ENCODE results near the gene UNC50. TPM values are rescaled to one million over a fixed set of nuclear protein-coding genes. Genes with fewer than 3 reads are reported as not detected.

UNC50 gene
- total and polyA plus RNA-seq, 2 experiments from 2014 or later: 38.7 to 49.4 TPM

DNA sequence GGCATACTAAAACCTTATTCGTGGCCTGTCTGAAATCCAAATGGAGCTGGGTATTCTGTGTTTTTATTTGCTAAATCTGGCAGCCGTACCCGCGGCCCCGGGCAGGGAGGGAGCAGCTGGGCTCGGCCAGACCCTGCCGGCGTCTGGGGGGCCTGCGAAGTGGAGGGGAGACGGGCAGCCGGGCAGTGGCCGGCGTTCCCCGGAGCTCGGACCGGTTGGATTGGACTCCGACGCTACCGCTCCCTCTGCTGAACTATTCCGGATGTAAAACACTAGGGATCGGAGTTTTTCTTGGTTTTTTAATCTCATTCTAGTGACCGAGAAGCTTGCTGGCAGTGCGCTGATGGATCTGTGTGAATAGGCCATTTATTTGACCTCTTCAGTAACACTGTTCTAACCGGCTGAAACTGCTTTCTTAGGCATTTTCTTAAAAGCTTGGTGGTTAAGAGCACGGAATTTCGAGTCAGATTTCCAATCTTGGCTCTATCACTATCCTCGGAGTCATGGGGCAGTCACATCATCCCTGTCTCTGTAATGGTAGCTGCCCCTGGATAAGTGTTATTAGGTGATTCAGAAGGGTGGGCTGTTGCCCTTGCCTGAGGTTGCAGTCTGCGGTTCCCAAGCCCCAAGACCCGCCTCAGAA is 694 bp downstream of the UNC50 start:
- H3K79me2 ChIP-seq (replicated peaks; ENCODE audit: insufficient read depth): peaks cover 60% of the 10 kb centered on the region
- peaks cover 3% of the 10 kb centered on the region for H3F3A ChIP-seq (replicated peaks; ENCODE audit: low read depth)
- peaks cover 17% of the 10 kb centered on the region for H3K4me1 ChIP-seq (ENCODE audit: insufficient read depth)
- H3K36me3 ChIP-seq (ENCODE audit: insufficient read depth): peaks cover 12% of the 10 kb centered on the region; the same call in 1 of the 2 replicates
- H2AFZ ChIP-seq: peak overlapping the region; percentile 98; the same call in 1 of the 2 replicates
- peak overlapping the region; percentile 86 for H3K4me3 Mint-ChIP-seq
- H3K27me3 ChIP-seq (ENCODE audit: insufficient read depth): no peaks in the 10 kb centered on the region
- peaks cover 14% of the 10 kb centered on the region for H3K4me1 Mint-ChIP-seq
- peaks cover 34% of the 10 kb centered on the region for H3K36me3 Mint-ChIP-seq (ENCODE audit: low read depth)
- DNase-seq (ENCODE audit: low spot score): peak; percentile 41
- peaks cover 9% of the 10 kb centered on the region for H4K20me1 ChIP-seq (replicated peaks; ENCODE audit: insufficient read depth)
- no peaks in the 10 kb centered on the region for H3K9me2 ChIP-seq (ENCODE audit: insufficient read depth)
- H3K27ac ChIP-seq (ENCODE audit: low read depth): peak overlapping the region; percentile 95
- H3K27me3 Mint-ChIP-seq (ENCODE audit: insufficient read depth, low read depth, poor library complexity): peaks cover 6% of the 10 kb centered on the region
- peak overlapping the region; percentile 95 for H3K27ac Mint-ChIP-seq
- TF ChIP-seq POLR2AphosphoS5 (IDR thresholded peaks at IDR 0.05; ENCODE audit: low read depth): no peak
- no peak for TF ChIP-seq JUNB (IDR thresholded peaks at IDR 0.05; ENCODE audit: unreplicated experiment)
- no peak for TF ChIP-seq STAT1 (IDR thresholded peaks at IDR 0.05; ENCODE audit: unreplicated experiment)
- TF ChIP-seq, protein P1, sequence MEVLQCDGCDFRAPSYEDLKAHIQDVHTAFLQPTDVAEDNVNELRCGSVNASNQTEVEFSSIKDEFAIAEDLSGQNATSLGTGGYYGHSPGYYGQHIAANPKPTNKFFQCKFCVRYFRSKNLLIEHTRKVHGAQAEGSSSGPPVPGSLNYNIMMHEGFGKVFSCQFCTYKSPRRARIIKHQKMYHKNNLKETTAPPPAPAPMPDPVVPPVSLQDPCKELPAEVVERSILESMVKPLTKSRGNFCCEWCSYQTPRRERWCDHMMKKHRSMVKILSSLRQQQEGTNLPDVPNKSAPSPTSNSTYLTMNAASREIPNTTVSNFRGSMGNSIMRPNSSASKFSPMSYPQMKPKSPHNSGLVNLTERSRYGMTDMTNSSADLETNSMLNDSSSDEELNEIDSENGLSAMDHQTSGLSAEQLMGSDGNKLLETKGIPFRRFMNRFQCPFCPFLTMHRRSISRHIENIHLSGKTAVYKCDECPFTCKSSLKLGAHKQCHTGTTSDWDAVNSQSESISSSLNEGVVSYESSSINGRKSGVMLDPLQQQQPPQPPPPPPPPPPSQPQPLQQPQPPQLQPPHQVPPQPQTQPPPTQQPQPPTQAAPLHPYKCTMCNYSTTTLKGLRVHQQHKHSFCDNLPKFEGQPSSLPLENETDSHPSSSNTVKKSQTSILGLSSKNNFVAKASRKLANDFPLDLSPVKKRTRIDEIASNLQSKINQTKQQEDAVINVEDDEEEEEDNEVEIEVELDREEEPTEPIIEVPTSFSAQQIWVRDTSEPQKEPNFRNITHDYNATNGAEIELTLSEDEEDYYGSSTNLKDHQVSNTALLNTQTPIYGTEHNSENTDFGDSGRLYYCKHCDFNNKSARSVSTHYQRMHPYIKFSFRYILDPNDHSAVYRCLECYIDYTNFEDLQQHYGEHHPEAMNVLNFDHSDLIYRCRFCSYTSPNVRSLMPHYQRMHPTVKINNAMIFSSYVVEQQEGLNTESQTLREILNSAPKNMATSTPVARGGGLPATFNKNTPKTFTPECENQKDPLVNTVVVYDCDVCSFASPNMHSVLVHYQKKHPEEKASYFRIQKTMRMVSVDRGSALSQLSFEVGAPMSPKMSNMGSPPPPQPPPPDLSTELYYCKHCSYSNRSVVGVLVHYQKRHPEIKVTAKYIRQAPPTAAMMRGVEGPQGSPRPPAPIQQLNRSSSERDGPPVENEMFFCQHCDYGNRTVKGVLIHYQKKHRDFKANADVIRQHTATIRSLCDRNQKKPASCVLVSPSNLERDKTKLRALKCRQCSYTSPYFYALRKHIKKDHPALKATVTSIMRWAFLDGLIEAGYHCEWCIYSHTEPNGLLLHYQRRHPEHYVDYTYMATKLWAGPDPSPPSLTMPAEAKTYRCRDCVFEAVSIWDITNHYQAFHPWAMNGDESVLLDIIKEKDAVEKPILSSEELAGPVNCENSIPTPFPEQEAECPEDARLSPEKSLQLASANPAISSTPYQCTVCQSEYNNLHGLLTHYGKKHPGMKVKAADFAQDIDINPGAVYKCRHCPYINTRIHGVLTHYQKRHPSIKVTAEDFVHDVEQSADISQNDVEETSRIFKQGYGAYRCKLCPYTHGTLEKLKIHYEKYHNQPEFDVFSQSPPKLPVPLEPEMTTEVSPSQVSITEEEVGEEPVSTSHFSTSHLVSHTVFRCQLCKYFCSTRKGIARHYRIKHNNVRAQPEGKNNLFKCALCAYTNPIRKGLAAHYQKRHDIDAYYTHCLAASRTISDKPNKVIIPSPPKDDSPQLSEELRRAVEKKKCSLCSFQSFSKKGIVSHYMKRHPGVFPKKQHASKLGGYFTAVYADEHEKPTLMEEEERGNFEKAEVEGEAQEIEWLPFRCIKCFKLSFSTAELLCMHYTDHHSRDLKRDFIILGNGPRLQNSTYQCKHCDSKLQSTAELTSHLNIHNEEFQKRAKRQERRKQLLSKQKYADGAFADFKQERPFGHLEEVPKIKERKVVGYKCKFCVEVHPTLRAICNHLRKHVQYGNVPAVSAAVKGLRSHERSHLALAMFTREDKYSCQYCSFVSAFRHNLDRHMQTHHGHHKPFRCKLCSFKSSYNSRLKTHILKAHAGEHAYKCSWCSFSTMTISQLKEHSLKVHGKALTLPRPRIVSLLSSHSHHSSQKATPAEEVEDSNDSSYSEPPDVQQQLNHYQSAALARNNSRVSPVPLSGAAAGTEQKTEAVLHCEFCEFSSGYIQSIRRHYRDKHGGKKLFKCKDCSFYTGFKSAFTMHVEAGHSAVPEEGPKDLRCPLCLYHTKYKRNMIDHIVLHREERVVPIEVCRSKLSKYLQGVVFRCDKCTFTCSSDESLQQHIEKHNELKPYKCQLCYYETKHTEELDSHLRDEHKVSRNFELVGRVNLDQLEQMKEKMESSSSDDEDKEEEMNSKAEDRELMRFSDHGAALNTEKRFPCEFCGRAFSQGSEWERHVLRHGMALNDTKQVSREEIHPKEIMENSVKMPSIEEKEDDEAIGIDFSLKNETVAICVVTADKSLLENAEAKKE (CRISPR knock-in tag; IDR thresholded peaks at IDR 0.05): no peak
- TF ChIP-seq CREB1 (CRISPR knock-in tag; IDR thresholded peaks at IDR 0.05; ENCODE audit: low read depth): no peak
- TF ChIP-seq, protein P2, sequence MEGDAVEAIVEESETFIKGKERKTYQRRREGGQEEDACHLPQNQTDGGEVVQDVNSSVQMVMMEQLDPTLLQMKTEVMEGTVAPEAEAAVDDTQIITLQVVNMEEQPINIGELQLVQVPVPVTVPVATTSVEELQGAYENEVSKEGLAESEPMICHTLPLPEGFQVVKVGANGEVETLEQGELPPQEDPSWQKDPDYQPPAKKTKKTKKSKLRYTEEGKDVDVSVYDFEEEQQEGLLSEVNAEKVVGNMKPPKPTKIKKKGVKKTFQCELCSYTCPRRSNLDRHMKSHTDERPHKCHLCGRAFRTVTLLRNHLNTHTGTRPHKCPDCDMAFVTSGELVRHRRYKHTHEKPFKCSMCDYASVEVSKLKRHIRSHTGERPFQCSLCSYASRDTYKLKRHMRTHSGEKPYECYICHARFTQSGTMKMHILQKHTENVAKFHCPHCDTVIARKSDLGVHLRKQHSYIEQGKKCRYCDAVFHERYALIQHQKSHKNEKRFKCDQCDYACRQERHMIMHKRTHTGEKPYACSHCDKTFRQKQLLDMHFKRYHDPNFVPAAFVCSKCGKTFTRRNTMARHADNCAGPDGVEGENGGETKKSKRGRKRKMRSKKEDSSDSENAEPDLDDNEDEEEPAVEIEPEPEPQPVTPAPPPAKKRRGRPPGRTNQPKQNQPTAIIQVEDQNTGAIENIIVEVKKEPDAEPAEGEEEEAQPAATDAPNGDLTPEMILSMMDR (conservative IDR thresholded peaks at IDR 0.05; ENCODE audit: low read depth in 2 of 2): no peak
- TF ChIP-seq, protein P3, sequence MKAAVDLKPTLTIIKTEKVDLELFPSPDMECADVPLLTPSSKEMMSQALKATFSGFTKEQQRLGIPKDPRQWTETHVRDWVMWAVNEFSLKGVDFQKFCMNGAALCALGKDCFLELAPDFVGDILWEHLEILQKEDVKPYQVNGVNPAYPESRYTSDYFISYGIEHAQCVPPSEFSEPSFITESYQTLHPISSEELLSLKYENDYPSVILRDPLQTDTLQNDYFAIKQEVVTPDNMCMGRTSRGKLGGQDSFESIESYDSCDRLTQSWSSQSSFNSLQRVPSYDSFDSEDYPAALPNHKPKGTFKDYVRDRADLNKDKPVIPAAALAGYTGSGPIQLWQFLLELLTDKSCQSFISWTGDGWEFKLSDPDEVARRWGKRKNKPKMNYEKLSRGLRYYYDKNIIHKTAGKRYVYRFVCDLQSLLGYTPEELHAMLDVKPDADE (IDR thresholded peaks at IDR 0.05): no peak
- TF ChIP-seq ZNF114 (CRISPR knock-in tag; IDR thresholded peaks at IDR 0.05): no peak
- TF ChIP-seq EZH2 (IDR thresholded peaks at IDR 0.05; ENCODE audit: low read depth, unreplicated experiment): no peak
- no peak for TF ChIP-seq EZH2phosphoT487 (IDR thresholded peaks at IDR 0.05; ENCODE audit: unreplicated experiment)
- TF ChIP-seq, protein P4, sequence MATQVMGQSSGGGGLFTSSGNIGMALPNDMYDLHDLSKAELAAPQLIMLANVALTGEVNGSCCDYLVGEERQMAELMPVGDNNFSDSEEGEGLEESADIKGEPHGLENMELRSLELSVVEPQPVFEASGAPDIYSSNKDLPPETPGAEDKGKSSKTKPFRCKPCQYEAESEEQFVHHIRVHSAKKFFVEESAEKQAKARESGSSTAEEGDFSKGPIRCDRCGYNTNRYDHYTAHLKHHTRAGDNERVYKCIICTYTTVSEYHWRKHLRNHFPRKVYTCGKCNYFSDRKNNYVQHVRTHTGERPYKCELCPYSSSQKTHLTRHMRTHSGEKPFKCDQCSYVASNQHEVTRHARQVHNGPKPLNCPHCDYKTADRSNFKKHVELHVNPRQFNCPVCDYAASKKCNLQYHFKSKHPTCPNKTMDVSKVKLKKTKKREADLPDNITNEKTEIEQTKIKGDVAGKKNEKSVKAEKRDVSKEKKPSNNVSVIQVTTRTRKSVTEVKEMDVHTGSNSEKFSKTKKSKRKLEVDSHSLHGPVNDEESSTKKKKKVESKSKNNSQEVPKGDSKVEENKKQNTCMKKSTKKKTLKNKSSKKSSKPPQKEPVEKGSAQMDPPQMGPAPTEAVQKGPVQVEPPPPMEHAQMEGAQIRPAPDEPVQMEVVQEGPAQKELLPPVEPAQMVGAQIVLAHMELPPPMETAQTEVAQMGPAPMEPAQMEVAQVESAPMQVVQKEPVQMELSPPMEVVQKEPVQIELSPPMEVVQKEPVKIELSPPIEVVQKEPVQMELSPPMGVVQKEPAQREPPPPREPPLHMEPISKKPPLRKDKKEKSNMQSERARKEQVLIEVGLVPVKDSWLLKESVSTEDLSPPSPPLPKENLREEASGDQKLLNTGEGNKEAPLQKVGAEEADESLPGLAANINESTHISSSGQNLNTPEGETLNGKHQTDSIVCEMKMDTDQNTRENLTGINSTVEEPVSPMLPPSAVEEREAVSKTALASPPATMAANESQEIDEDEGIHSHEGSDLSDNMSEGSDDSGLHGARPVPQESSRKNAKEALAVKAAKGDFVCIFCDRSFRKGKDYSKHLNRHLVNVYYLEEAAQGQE (IDR thresholded peaks at IDR 0.05; ENCODE audit: unreplicated experiment): no peak
- TF ChIP-seq ZNF331 (CRISPR knock-in tag; IDR thresholded peaks at IDR 0.05; ENCODE audit: low read depth): no peak
- no peak for TF ChIP-seq NANOG (IDR thresholded peaks at IDR 0.05; ENCODE audit: borderline replicate concordance)
- H3K4me3 ChIP-seq: peak overlapping the region; percentile 96
- H3K9me3 Mint-ChIP-seq: no peaks in the 10 kb centered on the region; the same call in 2 of the 3 replicates
- H3K4me2 ChIP-seq: peak overlapping the region; percentile 98
- peak; percentile 50 for ATAC-seq

All from GM23338 (cell line).